Muscle layer of duodenum (tissue), 2 donors: ENCODE measurements around the gene HIC1.

Experiments
- H3K27ac ChIP-seq: one replicate; pipeline ENCODE4 v1.7.0; 2013; ENCODE audit warnings: mild to moderate bottlenecking, low read length
- H3K27me3 ChIP-seq: one replicate; pipeline ENCODE4 v1.7.0; 2013; ENCODE audit warnings: low read depth, mild to moderate bottlenecking, control low read depth, low read length
- H3K36me3 ChIP-seq, 2 donors: one replicate each; pipeline ENCODE4 v1.7.0; 2013; ENCODE audit warnings: low read length in 2 of 2, control low read depth in 1 of 2, mild to moderate bottlenecking in 1 of 2; ENCODE audit not compliant: insufficient read depth in 2 of 2, control insufficient read depth in 1 of 2
- H3K4me1 ChIP-seq, 2 donors: one replicate each; pipeline ENCODE4 v1.7.0; 2013; ENCODE audit warnings: low read length in 2 of 2, mild to moderate bottlenecking in 2 of 2, control low read depth in 1 of 2, moderate library complexity in 1 of 2; ENCODE audit not compliant: insufficient read depth in 2 of 2, control insufficient read depth in 1 of 2
- H3K4me3 ChIP-seq, 2 donors: one replicate each; pipeline ENCODE4 v1.7.0; 2013; ENCODE audit warnings: low read length in 2 of 2, low read depth in 1 of 2, mild to moderate bottlenecking in 1 of 2
- H3K9me3 ChIP-seq, 2 donors: one replicate each; pipeline ENCODE4 v1.7.0; 2013; ENCODE audit warnings: low read length in 2 of 2, control low read depth in 1 of 2, mild to moderate bottlenecking in 1 of 2; ENCODE audit not compliant: control insufficient read depth in 1 of 2
- donor health status: healthy.

Gene HIC1

GRCh38 chr17:2051061-2051932 is 3.6 kb upstream of the HIC1 start:
- peaks cover 7% of the 10 kb centered on the region for H3K27me3 ChIP-seq
- H3K36me3 ChIP-seq = no peaks in the 10 kb centered on the region
- H3K4me1 ChIP-seq = peaks cover 0 to 46% of the 10 kb centered on the region in 2 donors
- H3K27ac ChIP-seq = no peak overlapping the region
- no peaks in the 10 kb centered on the region for H3K9me3 ChIP-seq
- H3K4me3 ChIP-seq = peak overlapping the region in 1 of 2 donors; percentile 53

- H3K4me3 ChIP-seq = no peak overlapping the region
- peaks cover 7% of the 10 kb centered on the region for H3K27me3 ChIP-seq
- peaks cover 0 to 51% of the 10 kb centered on the region in 2 donors for H3K4me1 ChIP-seq
- H3K36me3 ChIP-seq = no peaks in the 10 kb centered on the region
- no peaks in the 10 kb centered on the region for H3K9me3 ChIP-seq
- no peak overlapping the region for H3K27ac ChIP-seq
Measured at GRCh38 chr17:2051933-2052559, 2.9 kb upstream of the HIC1 start.

GRCh38 chr17:2053380-2054261 is 1.3 kb upstream of the HIC1 start:
- Histone ChIP-seq H3K27me3 (peaks cover 7% of the 10 kb centered on the region), H3K36me3 (no peaks in the 10 kb centered on the region), H3K4me3 (peak overlapping the region; percentile 48 to 74), H3K9me3 (no peaks in the 10 kb centered on the region), H3K4me1 (peaks cover 0 to 60% of the 10 kb centered on the region in 2 donors), H3K27ac (peak overlapping the region; percentile 51)

GRCh38 chr17:2054262-2054511 is 716 bp upstream of the HIC1 start:
- Histone ChIP-seq H3K27ac (peak overlapping the region; percentile 51), H3K4me1 (peaks cover 0 to 60% of the 10 kb centered on the region in 2 donors), H3K27me3 (peaks cover 7% of the 10 kb centered on the region), H3K9me3 (no peaks in the 10 kb centered on the region), H3K4me3 (peak overlapping the region; percentile 48 to 74), H3K36me3 (no peaks in the 10 kb centered on the region)

- Histone ChIP-seq H3K4me3 (peak overlapping the region in 1 of 2 donors; percentile 74), H3K36me3 (peaks cover 3 to 5% of the 10 kb centered on the region in 2 donors), H3K27ac (peak overlapping the region; percentile 51), H3K4me1 (peaks cover 0 to 65% of the 10 kb centered on the region in 2 donors), H3K27me3 (peaks cover 7% of the 10 kb centered on the region), H3K9me3 (no peaks in the 10 kb centered on the region)
Measured at GRCh38 chr17:2055292-2056205, 646 bp downstream of the HIC1 start.

GRCh38 chr17:2056206-2057174 is 1.6 kb downstream of the HIC1 start:
- Histone ChIP-seq H3K4me3 (peak overlapping the region; percentile 46 to 68), H3K27me3 (peaks cover 6% of the 10 kb centered on the region), H3K9me3 (no peaks in the 10 kb centered on the region), H3K4me1 (peaks cover 0 to 66% of the 10 kb centered on the region in 2 donors), H3K27ac (peak overlapping the region; percentile 51), H3K36me3 (peaks cover 3 to 5% of the 10 kb centered on the region in 2 donors)

GRCh38 chr17:2057175-2057759 is 2.4 kb downstream of the HIC1 start:
- no peak overlapping the region for H3K27ac ChIP-seq
- peaks cover 3 to 5% of the 10 kb centered on the region in 2 donors for H3K36me3 ChIP-seq
- no peaks in the 10 kb centered on the region for H3K27me3 ChIP-seq
- no peaks in the 10 kb centered on the region for H3K9me3 ChIP-seq
- H3K4me1 ChIP-seq = peaks cover 5 to 68% of the 10 kb centered on the region in 2 donors
- H3K4me3 ChIP-seq = peak overlapping the region in 1 of 2 donors; percentile 68

- Histone ChIP-seq H3K27ac (no peak overlapping the region), H3K4me3 (peak overlapping the region in 1 of 2 donors; percentile 68), H3K36me3 (peaks cover 3 to 5% of the 10 kb centered on the region in 2 donors), H3K9me3 (no peaks in the 10 kb centered on the region), H3K4me1 (peaks cover 12 to 71% of the 10 kb centered on the region in 2 donors), H3K27me3 (no peaks in the 10 kb centered on the region)
Measured at GRCh38 chr17:2057760-2058585, 3.1 kb downstream of the HIC1 start.
